Spleen (tissue), 7 donors: Measurements from ENCODE around the gene ELAVL3.

Experiments used
- CTCF ChIP-seq, 11 experiments: fragments of 200-600 bp in 7 of 11; fragments of 450-650 bp in 4 of 11; sonication (generic) in 4 of 11; IDR thresholded peaks in 8 of 11; conservative IDR thresholded peaks in 3 of 11; 1 replicate in 7 of 11; 2 replicates in 4 of 11; pipeline versions ENCODE4 v1.4.0 to v1.8.0; 2016 to 2021; ENCODE audit warnings: antibody characterized with exemption in 11 of 11, inconsistent platforms in 4 of 11, mild to moderate bottlenecking in 1 of 11
- POLR2A ChIP-seq, 3 donors: fragments of 450-650 bp; IDR thresholded peaks; one replicate each; pipeline ENCODE4 v1.5.1; 2017; ENCODE audit warnings: antibody characterized with exemption in 3 of 3, mild to moderate bottlenecking in 1 of 3
- POLR2AphosphoS5 ChIP-seq, 3 donors: sonication (generic); formaldehyde crosslinking; IDR thresholded peaks; one replicate each; pipeline ENCODE4 v1.5.1; 2017; ENCODE audit warnings: antibody characterized with exemption in 3 of 3
- donor health status: DM: no; HTN: no; CAD: no; lungs with moderate emphysema.
- donor health status: DM: no; HTN: no; CAD: no.
- donor health status: DM: no; HTN: no; CAD: no.

- TF ChIP-seq CTCF (IDR thresholded peaks at IDR 0.05 in 8 of 11, conservative IDR thresholded peaks at IDR 0.05 in 3 of 11) (no peak), POLR2AphosphoS5 (IDR thresholded peaks at IDR 0.05) (no peak), POLR2A (IDR thresholded peaks at IDR 0.05) (no peak)
These were observed 64.3 kb downstream of the ELAVL3 start for GRCh38 chr19:11416346-11417052.
